DOHH2 (cell line): ENCODE data around the gene GABRG3.
"Not testable (repeated sequence)": the region's sequence is repeated elsewhere in the genome, so short reads cannot be mapped to it uniquely, and the experiment has no call there.

Experiments used
- EZH2phosphoT487 ChIP-seq: fragments of 200-600 bp; sonication (generic); IDR thresholded peaks from 2 replicates; pipeline ENCODE4 v1.6.1; 2017; ENCODE audit warnings: borderline replicate concordance, mild to moderate bottlenecking, antibody characterized with exemption, low read length, moderate library complexity, mixed read lengths
- TF ChIP-seq, protein P1 (sequence below): fragments of 200-600 bp; sonication (generic); IDR thresholded peaks from one replicate; pipeline ENCODE4 v1.5.1; 2014; ENCODE audit warnings: antibody characterized with exemption, mild to moderate bottlenecking, low read depth, low read length; ENCODE audit not compliant: poor library complexity, severe bottlenecking

- TF ChIP-seq, protein P1, sequence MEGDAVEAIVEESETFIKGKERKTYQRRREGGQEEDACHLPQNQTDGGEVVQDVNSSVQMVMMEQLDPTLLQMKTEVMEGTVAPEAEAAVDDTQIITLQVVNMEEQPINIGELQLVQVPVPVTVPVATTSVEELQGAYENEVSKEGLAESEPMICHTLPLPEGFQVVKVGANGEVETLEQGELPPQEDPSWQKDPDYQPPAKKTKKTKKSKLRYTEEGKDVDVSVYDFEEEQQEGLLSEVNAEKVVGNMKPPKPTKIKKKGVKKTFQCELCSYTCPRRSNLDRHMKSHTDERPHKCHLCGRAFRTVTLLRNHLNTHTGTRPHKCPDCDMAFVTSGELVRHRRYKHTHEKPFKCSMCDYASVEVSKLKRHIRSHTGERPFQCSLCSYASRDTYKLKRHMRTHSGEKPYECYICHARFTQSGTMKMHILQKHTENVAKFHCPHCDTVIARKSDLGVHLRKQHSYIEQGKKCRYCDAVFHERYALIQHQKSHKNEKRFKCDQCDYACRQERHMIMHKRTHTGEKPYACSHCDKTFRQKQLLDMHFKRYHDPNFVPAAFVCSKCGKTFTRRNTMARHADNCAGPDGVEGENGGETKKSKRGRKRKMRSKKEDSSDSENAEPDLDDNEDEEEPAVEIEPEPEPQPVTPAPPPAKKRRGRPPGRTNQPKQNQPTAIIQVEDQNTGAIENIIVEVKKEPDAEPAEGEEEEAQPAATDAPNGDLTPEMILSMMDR = not testable (repeated sequence)
- TF ChIP-seq EZH2phosphoT487 = not testable (repeated sequence)
Measured at GRCh38 chr15:27003003-27003402, 32.0 kb downstream of the GABRG3 start.
